Progenitor cell of endocrine pancreas (in vitro differentiated cells): Measurements from ENCODE around the gene CDH13. TPM values are rescaled to one million over a fixed set of nuclear protein-coding genes. Genes with fewer than 3 reads are reported as not detected.

Source experiments
- DNase-seq: peaks from one replicate; pipeline ENCODE4 v3.0.0; 2021; ENCODE audit warnings: low spot score; ENCODE audit not compliant: unreplicated experiment
- H3K27ac Mint-ChIP-seq: 2 replicates; pipeline ENCODE4 v1.8.0; 2021; ENCODE audit warnings: mild to moderate bottlenecking, moderate library complexity, mixed read lengths
- H3K27me3 Mint-ChIP-seq: 2 replicates; pipeline ENCODE4 v1.8.0; 2021; ENCODE audit warnings: mixed read lengths
- H3K36me3 Mint-ChIP-seq: 2 replicates; pipeline ENCODE4 v1.8.0; 2022; ENCODE audit warnings: mixed read lengths; ENCODE audit not compliant: insufficient read depth
- H3K4me1 Mint-ChIP-seq: 2 replicates; pipeline ENCODE4 v1.8.0; 2021; ENCODE audit warnings: low read depth, mixed read lengths
- H3K4me3 Mint-ChIP-seq: 2 replicates; pipeline ENCODE4 v1.8.0; 2021; ENCODE audit warnings: low read depth, mild to moderate bottlenecking, moderate library complexity, mixed read lengths
- H3K9me3 Mint-ChIP-seq: 2 replicates; pipeline ENCODE4 v1.8.0; 2021; ENCODE audit warnings: low read depth, mixed read lengths
- total RNA-seq: library from RNA; stranded (reverse); gene quantifications from 2 replicates; pipeline ENCODE4 v1.2.1, GENCODE V29; 2021
- TF ChIP-seq, protein P1 (sequence below): fragments of 200-600 bp; sonication (generic); IDR thresholded peaks from one replicate; pipeline ENCODE4 v1.5.0; 2021; ENCODE audit warnings: antibody characterized with exemption, mild to moderate bottlenecking; ENCODE audit not compliant: unreplicated experiment

CDH13 gene
- total RNA-seq, 1 donor from 2014 or later: 0.38 TPM

DNA sequence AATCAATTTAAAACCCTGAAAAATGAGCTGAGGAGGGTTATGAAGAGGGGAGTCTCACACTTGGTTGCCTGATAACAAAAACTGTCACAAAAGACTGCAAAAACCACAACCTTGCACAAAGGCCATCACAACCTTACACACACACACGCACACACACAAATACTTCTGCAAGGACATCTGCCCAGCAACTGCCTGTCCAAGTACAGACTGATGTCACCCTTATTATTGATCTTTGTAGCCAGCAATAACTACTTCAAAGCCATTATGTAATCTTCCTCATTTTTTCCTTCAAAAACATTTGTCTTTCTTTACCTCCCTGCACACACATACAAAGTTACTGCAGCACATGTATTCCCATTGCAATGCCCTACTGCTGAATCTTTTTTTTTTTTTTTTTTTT, 927.8 kb downstream of the CDH13 start:
- H3K9me3 Mint-ChIP-seq: no peaks in the 10 kb centered on the region
- no peak for DNase-seq
- TF ChIP-seq, protein P1, sequence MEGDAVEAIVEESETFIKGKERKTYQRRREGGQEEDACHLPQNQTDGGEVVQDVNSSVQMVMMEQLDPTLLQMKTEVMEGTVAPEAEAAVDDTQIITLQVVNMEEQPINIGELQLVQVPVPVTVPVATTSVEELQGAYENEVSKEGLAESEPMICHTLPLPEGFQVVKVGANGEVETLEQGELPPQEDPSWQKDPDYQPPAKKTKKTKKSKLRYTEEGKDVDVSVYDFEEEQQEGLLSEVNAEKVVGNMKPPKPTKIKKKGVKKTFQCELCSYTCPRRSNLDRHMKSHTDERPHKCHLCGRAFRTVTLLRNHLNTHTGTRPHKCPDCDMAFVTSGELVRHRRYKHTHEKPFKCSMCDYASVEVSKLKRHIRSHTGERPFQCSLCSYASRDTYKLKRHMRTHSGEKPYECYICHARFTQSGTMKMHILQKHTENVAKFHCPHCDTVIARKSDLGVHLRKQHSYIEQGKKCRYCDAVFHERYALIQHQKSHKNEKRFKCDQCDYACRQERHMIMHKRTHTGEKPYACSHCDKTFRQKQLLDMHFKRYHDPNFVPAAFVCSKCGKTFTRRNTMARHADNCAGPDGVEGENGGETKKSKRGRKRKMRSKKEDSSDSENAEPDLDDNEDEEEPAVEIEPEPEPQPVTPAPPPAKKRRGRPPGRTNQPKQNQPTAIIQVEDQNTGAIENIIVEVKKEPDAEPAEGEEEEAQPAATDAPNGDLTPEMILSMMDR: no peak
- no peak overlapping the region for H3K4me3 Mint-ChIP-seq
- no peaks in the 10 kb centered on the region for H3K36me3 Mint-ChIP-seq
- H3K27me3 Mint-ChIP-seq: peaks cover 25% of the 10 kb centered on the region
- H3K27ac Mint-ChIP-seq: no peak overlapping the region
- no peaks in the 10 kb centered on the region for H3K4me1 Mint-ChIP-seq

DNA sequence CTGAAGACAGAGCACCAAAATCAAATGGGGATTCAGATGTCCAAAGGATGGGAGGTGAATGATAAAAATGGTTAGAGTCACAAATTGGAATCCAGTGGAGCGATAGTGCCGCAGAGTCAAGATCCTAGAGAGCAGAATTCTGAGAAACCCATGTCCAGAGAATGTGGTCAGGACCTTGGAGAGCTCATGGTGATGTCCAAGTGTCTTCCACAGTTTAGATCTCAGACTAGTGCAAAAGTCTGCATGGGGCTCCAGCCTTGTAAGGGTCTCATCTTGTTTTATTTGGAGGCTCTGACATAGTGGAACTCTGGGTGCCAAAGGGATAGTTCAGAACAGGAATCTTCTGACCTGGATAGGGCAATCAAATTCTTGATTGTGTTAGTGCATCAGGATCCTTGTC, 935.1 kb downstream of the CDH13 start:
- no peak overlapping the region for H3K27ac Mint-ChIP-seq
- DNase-seq: peak; percentile 10
- peaks cover 62% of the 10 kb centered on the region for H3K27me3 Mint-ChIP-seq

DNA sequence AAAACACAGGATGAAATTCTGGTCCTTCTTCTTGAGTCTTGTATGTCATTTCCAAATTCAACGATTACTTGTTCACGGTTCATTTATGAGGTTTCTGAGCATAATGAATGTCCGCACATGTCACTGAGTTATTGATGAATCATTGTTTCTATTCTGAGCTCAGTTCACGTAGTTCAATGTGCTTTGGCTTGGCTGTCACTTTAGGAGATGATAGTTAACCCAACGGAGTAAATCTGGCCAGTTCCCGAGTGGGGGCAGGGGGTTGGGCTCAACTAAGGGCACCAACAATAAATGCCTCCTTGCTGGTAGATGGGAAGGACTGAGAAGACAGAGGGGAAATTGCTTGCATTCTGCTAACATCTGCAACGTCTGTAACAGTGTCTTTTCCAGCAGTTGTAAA, 941.6 kb downstream of the CDH13 start:
- Mint-ChIP-seq H3K27ac (no peak overlapping the region), H3K4me1 (no peaks in the 10 kb centered on the region), H3K27me3 (peaks cover 48% of the 10 kb centered on the region), H3K9me3 (no peaks in the 10 kb centered on the region), H3K4me3 (no peak overlapping the region), H3K36me3 (no peaks in the 10 kb centered on the region)
- DNase-seq: no peak
- TF ChIP-seq, protein P1: no peak

More for the DNA sequence above, 935.1 kb downstream of the CDH13 start:
- Mint-ChIP-seq H3K4me3 (no peak overlapping the region), H3K9me3 (no peaks in the 10 kb centered on the region), H3K36me3 (no peaks in the 10 kb centered on the region), H3K4me1 (no peaks in the 10 kb centered on the region)
- TF ChIP-seq, protein P1: no peak

DNA sequence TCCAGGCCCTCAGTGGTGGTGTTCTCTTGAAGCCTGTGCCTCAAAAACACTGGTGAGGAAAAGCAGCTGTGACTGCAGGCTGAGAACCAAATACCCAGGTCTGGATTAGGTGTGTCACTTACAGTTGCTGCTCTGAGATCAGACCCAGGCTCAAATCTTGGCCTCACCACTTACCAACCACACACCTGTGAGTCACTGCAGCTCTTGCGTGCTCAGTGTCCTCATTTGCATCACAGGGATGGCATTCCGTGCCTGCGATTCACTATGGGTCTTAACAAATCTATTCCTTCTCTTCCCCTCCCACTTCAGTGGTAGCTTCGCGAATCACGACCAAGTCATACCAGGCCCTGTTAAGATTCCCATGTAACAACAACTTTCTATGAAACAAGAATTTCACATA, 947.6 kb downstream of the CDH13 start:
- Mint-ChIP-seq H3K36me3 (no peaks in the 10 kb centered on the region), H3K9me3 (no peaks in the 10 kb centered on the region), H3K27ac (no peak overlapping the region), H3K27me3 (peaks cover 8% of the 10 kb centered on the region), H3K4me1 (no peaks in the 10 kb centered on the region), H3K4me3 (no peak overlapping the region)
- no peak for DNase-seq
- TF ChIP-seq, protein P1: no peak

DNA sequence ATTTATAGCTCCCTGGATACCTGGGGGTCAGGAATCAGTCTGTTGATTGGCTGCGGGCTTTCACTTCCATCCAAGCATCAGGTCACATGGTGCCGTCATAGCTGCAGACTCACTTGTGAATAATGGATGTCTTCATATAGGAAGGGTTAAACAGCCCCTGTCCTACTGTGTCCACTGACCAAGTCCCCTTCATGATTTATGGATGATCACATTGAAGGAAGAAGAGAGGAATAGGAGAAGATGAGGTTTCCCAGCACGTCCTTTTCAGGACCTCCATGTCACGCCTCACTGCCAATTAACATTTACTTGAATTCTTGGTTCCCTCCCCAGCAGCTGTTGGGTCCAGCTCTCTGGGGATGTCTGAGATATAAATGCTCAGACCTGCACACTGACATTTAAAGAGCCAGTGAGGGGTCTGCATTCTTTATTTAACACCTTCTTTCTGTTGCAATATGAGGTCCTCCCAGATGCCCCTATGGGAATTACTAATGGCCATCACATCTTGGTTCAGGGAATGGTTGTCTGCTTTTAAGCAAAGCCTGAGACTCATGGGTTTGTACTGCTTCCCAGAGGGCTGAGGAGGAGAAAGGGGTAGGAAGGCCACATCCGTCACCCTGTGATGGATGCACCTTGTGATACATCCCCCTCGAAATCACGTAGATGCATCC, 950.4 kb downstream of the CDH13 start:
- Mint-ChIP-seq H3K4me3 (no peak overlapping the region), H3K9me3 (no peaks in the 10 kb centered on the region), H3K27me3 (peaks cover 9% of the 10 kb centered on the region), H3K4me1 (no peaks in the 10 kb centered on the region), H3K27ac (no peak overlapping the region), H3K36me3 (no peaks in the 10 kb centered on the region)
- TF ChIP-seq, protein P1: no peak
- DNase-seq: no peak
